ENCODE results near the gene XYLB. TPM values are rescaled to one million over a fixed set of nuclear protein-coding genes. Genes with fewer than 3 reads are reported as not detected.
A peak's percentile ranks its signal among the peaks of the same experiment; 100 is the strongest.

Gene XYLB
- total RNA-seq, 2 donors from 2014 or later = 1.8 to 38.7 TPM

- no peak for TF ChIP-seq CTCF (IDR thresholded peaks at IDR 0.05)
- H3K9me3 ChIP-seq = no peaks in the 10 kb centered on the region
- DNase-seq (ENCODE audit: low spot score) (no peak), ATAC-seq (ENCODE audit: insufficient number of reproducible peaks, low FRiP score, low read depth) (no peak)
- H3K36me3 ChIP-seq = no peaks in the 10 kb centered on the region
- peak overlapping the region; percentile 58 to 60 for H3K27ac ChIP-seq
- H3K4me1 ChIP-seq (ENCODE audit: control insufficient read depth in 1 of 2, low read depth in 2 of 2) = peaks cover 14 to 40% of the 10 kb centered on the region in 2 donors
- H3K27me3 ChIP-seq (replicated peaks; ENCODE audit: insufficient read depth) = no peaks in the 10 kb centered on the region
- H3K4me3 ChIP-seq = peak overlapping the region; percentile 48
Measured at GRCh38 chr3:38459499-38460048, 113.0 kb downstream of the XYLB start.

- TF ChIP-seq CTCF (IDR thresholded peaks at IDR 0.05) = no peak
- H3K36me3 ChIP-seq = no peaks in the 10 kb centered on the region
- no peaks in the 10 kb centered on the region for H3K27me3 ChIP-seq (replicated peaks; ENCODE audit: insufficient read depth)
- no peak for ATAC-seq (ENCODE audit: insufficient number of reproducible peaks, low FRiP score, low read depth)
- peaks cover 14 to 40% of the 10 kb centered on the region in 2 donors for H3K4me1 ChIP-seq (ENCODE audit: control insufficient read depth in 1 of 2, low read depth in 2 of 2)
- no peak overlapping the region for H3K4me3 ChIP-seq
- peak overlapping the region; percentile 58 to 60 for H3K27ac ChIP-seq
- DNase-seq (ENCODE audit: low spot score) = no peak
- no peaks in the 10 kb centered on the region for H3K9me3 ChIP-seq
Measured at GRCh38 chr3:38460377-38461270, 114.0 kb downstream of the XYLB start.

Other genes starting within 250 kb of the XYLB start
- 10 to 100 TPM; 34.8 to 37.6 TPM for gene ACAA1, start 209.7 kb upstream of the XYLB start, total RNA-seq
- gene MYD88, start 208.1 kb upstream of the XYLB start, total RNA-seq = 10 to 100 TPM; 27.8 to 49.7 TPM
- gene OXSR1, start 181.2 kb upstream of the XYLB start, total RNA-seq = 10 to 100 TPM; 30.5 to 31.0 TPM
- 1 to 10 TPM in 1 of 2 donors, under 1 TPM in 1; 0.99 to 2.2 TPM for gene SLC22A13, start 81.0 kb upstream of the XYLB start, total RNA-seq
- gene SLC22A14, start 64.5 kb upstream of the XYLB start, total RNA-seq = under 1 TPM in 1 of 2 donors, not detected in 1; 0.41 TPM
- 1 to 10 TPM; 3.7 to 4.0 TPM for gene ACVR2B, start 107.1 kb downstream of the XYLB start, total RNA-seq
- 10 to 100 TPM; 14.9 to 16.3 TPM for gene EXOG, start 149.6 kb downstream of the XYLB start, total RNA-seq